SK-N-SH (cell line): Measurements from ENCODE around the gene GRK5. TPM values are rescaled to one million over a fixed set of nuclear protein-coding genes. Genes with fewer than 3 reads are reported as not detected.

ENCODE experiments used
- CTCF ChIA-PET: fragments of 300-600, 350-600 bp; formaldehyde crosslinking; extraction: SDS; loops from one replicate; lab custom pipeline; 2021; lab: Yijun Ruan, JAX
- POLR2A ChIA-PET: fragments of 350-600 bp; sonication (Branson Sonifier 250); formaldehyde crosslinking; extraction: SDS; loops from one replicate; lab custom pipeline; 2020; ENCODE audit warnings: antibody characterized with exemption, inconsistent platforms; lab: Yijun Ruan, JAX
- DNase-seq: peaks from one replicate; pipeline ENCODE4 v3.0.0; 2012
- H2AFZ ChIP-seq: fragments of 200-600 bp; sonication (generic); 2 replicates; pipeline ENCODE4 v1.8.1; 2016; ENCODE audit warnings: antibody characterized with exemption, mild to moderate bottlenecking, low read depth
- H3F3A ChIP-seq: fragments of 200-600 bp; sonication (generic); replicated peaks from 2 replicates; pipeline ENCODE3; 2016; ENCODE audit warnings: antibody characterized with exemption, mild to moderate bottlenecking; ENCODE audit not compliant: insufficient read depth
- H3K27ac ChIP-seq, 2 experiments: fragments of 200-500 bp in 1 of 2; fragments of 200-600 bp in 1 of 2; sonication (Bioruptor generic) in 1 of 2; sonication (generic), shearing (Covaris generic) in 1 of 2; 2 replicates each; pipeline versions ENCODE4 v1.5.1 to v1.6.1; 2014 to 2016; ENCODE audit warnings: low read depth in 2 of 2, inconsistent platforms in 1 of 2, low read length in 1 of 2, mild to moderate bottlenecking in 1 of 2, mixed read lengths in 1 of 2
- H3K27me3 ChIP-seq: fragments of 200-600 bp; sonication (generic), shearing (Covaris generic); 2 replicates; pipeline ENCODE4 v1.6.1; 2016; ENCODE audit warnings: mixed run types; ENCODE audit not compliant: insufficient read depth
- H3K36me3 ChIP-seq, 2 experiments: fragments of 200-500 bp in 1 of 2; fragments of 200-600 bp in 1 of 2; sonication (Bioruptor generic) in 1 of 2; sonication (generic) in 1 of 2; replicated peaks in 1 of 2; 2 replicates each; pipeline versions ENCODE3 to v1.5.1; 2014 to 2016; ENCODE audit warnings: low read length in 1 of 2, mild to moderate bottlenecking in 1 of 2; ENCODE audit not compliant: insufficient read depth in 2 of 2, control insufficient read depth in 1 of 2
- H3K4me1 ChIP-seq, 2 experiments: fragments of 200-500 bp in 1 of 2; fragments of 200-600 bp in 1 of 2; sonication (Bioruptor generic) in 1 of 2; sonication (generic), shearing (Covaris generic) in 1 of 2; 2 replicates each; pipeline versions ENCODE4 v1.5.1 to v1.6.1; 2014 to 2016; ENCODE audit warnings: low read depth in 1 of 2, low read length in 1 of 2, mixed run types in 1 of 2; ENCODE audit not compliant: insufficient read depth in 2 of 2, control insufficient read depth in 1 of 2
- H3K4me2 ChIP-seq: fragments of 200-600 bp; sonication (generic), shearing (Covaris generic); 2 replicates; pipeline ENCODE4 v1.6.1; 2017; ENCODE audit warnings: mixed run types
- H3K4me3 ChIP-seq, 2 experiments: fragments of 200-500 bp in 1 of 2; fragments of 200-600 bp in 1 of 2; sonication (Bioruptor generic) in 1 of 2; sonication (generic), shearing (Covaris generic) in 1 of 2; 2 replicates each; pipeline versions ENCODE4 v1.5.1 to v1.8.1; 2014 to 2016; ENCODE audit warnings: low read depth in 2 of 2, inconsistent platforms in 1 of 2, low read length in 1 of 2, mild to moderate bottlenecking in 1 of 2, mixed read lengths in 1 of 2, moderate library complexity in 1 of 2
- H3K79me2 ChIP-seq: fragments of 200-600 bp; sonication (generic); 2 replicates; pipeline ENCODE4 v1.8.1; 2017; ENCODE audit warnings: mild to moderate bottlenecking; ENCODE audit not compliant: insufficient read depth
- H3K9ac ChIP-seq: fragments of 200-600 bp; sonication (generic); 2 replicates; pipeline ENCODE4 v1.6.1; 2017; ENCODE audit warnings: mixed run types
- H3K9me2 ChIP-seq: fragments of 200-600 bp; sonication (generic); 2 replicates; pipeline ENCODE4 v1.6.1; 2017; ENCODE audit warnings: mixed run types
- H3K9me3 ChIP-seq: fragments of 200-600 bp; sonication (generic); 2 replicates; pipeline ENCODE4 v1.6.1; 2017; ENCODE audit warnings: mixed run types, mild to moderate bottlenecking, moderate library complexity
- H4K20me1 ChIP-seq: fragments of 200-600 bp; sonication (generic); 2 replicates; pipeline ENCODE4 v1.6.1; 2017; ENCODE audit warnings: mild to moderate bottlenecking, mixed run types; ENCODE audit not compliant: insufficient read depth
- CHD2 ChIP-seq: fragments of 150-350 bp; IDR thresholded peaks from 2 replicates; pipeline ENCODE4 v1.6.1; 2018; ENCODE audit warnings: low read length; ENCODE audit not compliant: partially characterized antibody
- ELF1 ChIP-seq: IDR thresholded peaks from 2 replicates; pipeline ENCODE4 v1.4.0; 2012
- EP300 ChIP-seq, 2 experiments: IDR thresholded peaks; 2 replicates each; pipeline versions ENCODE4 v1.4.0 to v1.6.1; 2012; ENCODE audit warnings: borderline replicate concordance in 1 of 2, low read depth in 1 of 2, low read length in 1 of 2
- EZH2phosphoT487 ChIP-seq: fragments of 200-600 bp; sonication (generic); IDR thresholded peaks from 2 replicates; pipeline ENCODE4 v1.6.1; 2017; ENCODE audit warnings: low read depth, mixed run types, mild to moderate bottlenecking, antibody characterized with exemption, moderate library complexity, borderline replicate concordance
- FOXJ3 ChIP-seq: sonication (generic); formaldehyde crosslinking; IDR thresholded peaks from 2 replicates; pipeline ENCODE4 v1.5.1; 2020; ENCODE audit warnings: mild to moderate bottlenecking, missing genetic modification reagents
- FOXM1 ChIP-seq: IDR thresholded peaks from 2 replicates; pipeline ENCODE4 v1.4.0; 2012; ENCODE audit warnings: low read depth, mild to moderate bottlenecking
- IRF3 ChIP-seq: fragments of 150-350 bp; IDR thresholded peaks from 2 replicates; pipeline ENCODE4 v1.6.1; 2016; ENCODE audit warnings: mild to moderate bottlenecking, low read depth, low read length
- JUND ChIP-seq: IDR thresholded peaks from 2 replicates; pipeline ENCODE4 v1.4.0; 2012
- MAX ChIP-seq: IDR thresholded peaks from 2 replicates; pipeline ENCODE4 v1.4.0; 2012; ENCODE audit warnings: low read depth
- MEF2A ChIP-seq: IDR thresholded peaks from 2 replicates; pipeline ENCODE4 v1.4.0; 2012; ENCODE audit warnings: low read depth, borderline replicate concordance
- MXI1 ChIP-seq: IDR thresholded peaks from 2 replicates; pipeline ENCODE4 v1.6.1; 2012; ENCODE audit warnings: mild to moderate bottlenecking, low read depth, low read length, improper control_type of control experiment
- NRF1 ChIP-seq: IDR thresholded peaks from 2 replicates; pipeline ENCODE4 v1.6.1; 2012; ENCODE audit warnings: low read depth, mild to moderate bottlenecking, low read length
- RXRA ChIP-seq: IDR thresholded peaks from 2 replicates; pipeline ENCODE4 v1.4.0; 2012; ENCODE audit warnings: low read depth, mild to moderate bottlenecking, borderline replicate concordance
- SIN3A ChIP-seq: IDR thresholded peaks from 2 replicates; pipeline ENCODE4 v1.6.1; 2012; ENCODE audit warnings: low read depth, mild to moderate bottlenecking, low read length, moderate library complexity, borderline replicate concordance
- SMC3 ChIP-seq: IDR thresholded peaks from 2 replicates; pipeline ENCODE4 v1.6.1; 2012; ENCODE audit warnings: low read depth, low read length, improper control_type of control experiment
- TAF1 ChIP-seq: IDR thresholded peaks from 2 replicates; pipeline ENCODE4 v1.6.1; 2012; ENCODE audit warnings: low read depth, mild to moderate bottlenecking, low read length, moderate library complexity, borderline replicate concordance
- TCF12 ChIP-seq: IDR thresholded peaks from 2 replicates; pipeline ENCODE4 v1.4.0; 2012
- WGBS: methylation state at CpG from one replicate; pipeline ENCODE4 v1.1.6; 2017; ENCODE audit warnings: low lambda C conversion rate; 5-methylcytosine and 5-hydroxymethylcytosine counted together
- polyA plus RNA-seq, 3 experiments: library from polyadenylated mRNA; depleted of rRNA; stranded (reverse); fragments of >200 nt; gene quantifications; 2 replicates each; pipeline ENCODE4 v1.2.3, GENCODE V29; 2012
- TF ChIP-seq, protein P1 (sequence below): fragments of 200-600 bp; sonication (generic); IDR thresholded peaks from 2 replicates; pipeline ENCODE4 v1.6.1; 2017; ENCODE audit warnings: antibody characterized with exemption, mild to moderate bottlenecking, moderate library complexity
- TF ChIP-seq, protein P2 (sequence below): fragments of 150-350 bp; IDR thresholded peaks from 2 replicates; pipeline ENCODE4 v1.6.1; 2017; ENCODE audit warnings: antibody characterized with exemption, low read length, low read depth, borderline replicate concordance
- TF ChIP-seq, protein P3 (sequence below): IDR thresholded peaks from 2 replicates; pipeline ENCODE4 v1.4.0; 2012; ENCODE audit warnings: low read depth, borderline replicate concordance

GRK5 gene
- polyA plus RNA-seq, 1 of the 3 experiments (the other 2 are of a cell fraction), result 12.1 TPM

DNA sequence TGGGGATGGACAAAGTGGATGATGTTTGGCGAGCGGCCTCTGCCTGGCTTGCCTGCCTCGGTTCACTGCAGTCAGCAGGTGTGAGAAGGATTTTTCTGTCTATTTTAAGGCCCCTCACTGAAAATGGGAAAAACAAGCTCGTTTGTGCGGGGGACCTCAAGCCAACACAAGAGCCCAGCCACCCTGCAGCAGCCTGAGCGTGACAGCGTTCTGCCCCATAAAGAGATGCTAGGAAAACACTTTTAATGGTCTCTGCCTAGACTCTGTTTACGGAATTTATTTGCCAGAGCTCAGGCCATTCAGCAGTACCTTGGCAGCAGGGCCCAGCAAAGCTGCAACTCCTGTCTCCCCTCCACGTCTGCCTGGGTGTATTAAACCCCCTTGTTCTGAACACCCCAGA is 131.7 kb downstream of the GRK5 start (continued):
- no peak for TF ChIP-seq EP300 (IDR thresholded peaks at IDR 0.05; ENCODE audit: borderline replicate concordance in 1 of 2, low read depth in 1 of 2, low read length in 1 of 2)
- no peak for TF ChIP-seq JUND
- no peak for TF ChIP-seq MAX
- TF ChIP-seq NRF1, result no peak
- TF ChIP-seq, all 33 proteins: peak for 0

GRCh38 chr10:119340893-119341458 is 133.6 kb downstream of the GRK5 start:
- Histone ChIP-seq H3K9me3 (no peaks in the 10 kb centered on the region), H3F3A (no peaks in the 10 kb centered on the region), H3K79me2 (no peaks in the 10 kb centered on the region), H2AFZ (no peak overlapping the region), H3K4me1 (peaks cover 11 to 31% of the 10 kb centered on the region in 2 experiments; a peak in 2 of 4 replicates), H3K27me3 (no peaks in the 10 kb centered on the region), H3K27ac (no peak overlapping the region), H4K20me1 (no peaks in the 10 kb centered on the region)
- POLR2A ChIA-PET, result no interaction called here
- no peak for DNase-seq
- WGBS, result 92% methylated on average over 10 of the region's 10 CpGs
- TF ChIP-seq IRF3 (no peak), MXI1 (no peak), TCF12 (no peak), EZH2phosphoT487 (no peak), CHD2 (no peak), FOXM1 (no peak), ELF1 (no peak), SMC3 (no peak), FOXJ3 (CRISPR knock-in tag) (no peak), RXRA (no peak), TAF1 (no peak), SIN3A (no peak), MEF2A (no peak), MAX (no peak), JUND (no peak)
- TF ChIP-seq, protein P1, sequence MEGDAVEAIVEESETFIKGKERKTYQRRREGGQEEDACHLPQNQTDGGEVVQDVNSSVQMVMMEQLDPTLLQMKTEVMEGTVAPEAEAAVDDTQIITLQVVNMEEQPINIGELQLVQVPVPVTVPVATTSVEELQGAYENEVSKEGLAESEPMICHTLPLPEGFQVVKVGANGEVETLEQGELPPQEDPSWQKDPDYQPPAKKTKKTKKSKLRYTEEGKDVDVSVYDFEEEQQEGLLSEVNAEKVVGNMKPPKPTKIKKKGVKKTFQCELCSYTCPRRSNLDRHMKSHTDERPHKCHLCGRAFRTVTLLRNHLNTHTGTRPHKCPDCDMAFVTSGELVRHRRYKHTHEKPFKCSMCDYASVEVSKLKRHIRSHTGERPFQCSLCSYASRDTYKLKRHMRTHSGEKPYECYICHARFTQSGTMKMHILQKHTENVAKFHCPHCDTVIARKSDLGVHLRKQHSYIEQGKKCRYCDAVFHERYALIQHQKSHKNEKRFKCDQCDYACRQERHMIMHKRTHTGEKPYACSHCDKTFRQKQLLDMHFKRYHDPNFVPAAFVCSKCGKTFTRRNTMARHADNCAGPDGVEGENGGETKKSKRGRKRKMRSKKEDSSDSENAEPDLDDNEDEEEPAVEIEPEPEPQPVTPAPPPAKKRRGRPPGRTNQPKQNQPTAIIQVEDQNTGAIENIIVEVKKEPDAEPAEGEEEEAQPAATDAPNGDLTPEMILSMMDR, result no peak
- TF ChIP-seq, protein P2, sequence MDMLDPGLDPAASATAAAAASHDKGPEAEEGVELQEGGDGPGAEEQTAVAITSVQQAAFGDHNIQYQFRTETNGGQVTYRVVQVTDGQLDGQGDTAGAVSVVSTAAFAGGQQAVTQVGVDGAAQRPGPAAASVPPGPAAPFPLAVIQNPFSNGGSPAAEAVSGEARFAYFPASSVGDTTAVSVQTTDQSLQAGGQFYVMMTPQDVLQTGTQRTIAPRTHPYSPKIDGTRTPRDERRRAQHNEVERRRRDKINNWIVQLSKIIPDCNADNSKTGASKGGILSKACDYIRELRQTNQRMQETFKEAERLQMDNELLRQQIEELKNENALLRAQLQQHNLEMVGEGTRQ, result no peak
- TF ChIP-seq, protein P3, sequence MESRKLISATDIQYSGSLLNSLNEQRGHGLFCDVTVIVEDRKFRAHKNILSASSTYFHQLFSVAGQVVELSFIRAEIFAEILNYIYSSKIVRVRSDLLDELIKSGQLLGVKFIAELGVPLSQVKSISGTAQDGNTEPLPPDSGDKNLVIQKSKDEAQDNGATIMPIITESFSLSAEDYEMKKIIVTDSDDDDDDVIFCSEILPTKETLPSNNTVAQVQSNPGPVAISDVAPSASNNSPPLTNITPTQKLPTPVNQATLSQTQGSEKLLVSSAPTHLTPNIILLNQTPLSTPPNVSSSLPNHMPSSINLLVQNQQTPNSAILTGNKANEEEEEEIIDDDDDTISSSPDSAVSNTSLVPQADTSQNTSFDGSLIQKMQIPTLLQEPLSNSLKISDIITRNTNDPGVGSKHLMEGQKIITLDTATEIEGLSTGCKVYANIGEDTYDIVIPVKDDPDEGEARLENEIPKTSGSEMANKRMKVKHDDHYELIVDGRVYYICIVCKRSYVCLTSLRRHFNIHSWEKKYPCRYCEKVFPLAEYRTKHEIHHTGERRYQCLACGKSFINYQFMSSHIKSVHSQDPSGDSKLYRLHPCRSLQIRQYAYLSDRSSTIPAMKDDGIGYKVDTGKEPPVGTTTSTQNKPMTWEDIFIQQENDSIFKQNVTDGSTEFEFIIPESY, result no peak
- TF ChIP-seq, all 33 proteins: peak for 0
- Histone ChIP-seq H3K36me3 (no peaks in the 10 kb centered on the region), H3K4me2 (no peak overlapping the region), H3K9me2 (no peaks in the 10 kb centered on the region), H3K9ac (no peak overlapping the region), H3K4me3 (no peak overlapping the region)
- CTCF ChIA-PET, result interaction anchor here (1.3 to 1.4 kb wide), 2 partner anchors 9 to 11 kb away, joined by 3 read pairs; no protein-coding TSS in a partner anchor
